Measurements from ENCODE around the gene PIP5K1C.
A peak's percentile ranks its signal among the peaks of the same experiment; 100 is the strongest.

DNA sequence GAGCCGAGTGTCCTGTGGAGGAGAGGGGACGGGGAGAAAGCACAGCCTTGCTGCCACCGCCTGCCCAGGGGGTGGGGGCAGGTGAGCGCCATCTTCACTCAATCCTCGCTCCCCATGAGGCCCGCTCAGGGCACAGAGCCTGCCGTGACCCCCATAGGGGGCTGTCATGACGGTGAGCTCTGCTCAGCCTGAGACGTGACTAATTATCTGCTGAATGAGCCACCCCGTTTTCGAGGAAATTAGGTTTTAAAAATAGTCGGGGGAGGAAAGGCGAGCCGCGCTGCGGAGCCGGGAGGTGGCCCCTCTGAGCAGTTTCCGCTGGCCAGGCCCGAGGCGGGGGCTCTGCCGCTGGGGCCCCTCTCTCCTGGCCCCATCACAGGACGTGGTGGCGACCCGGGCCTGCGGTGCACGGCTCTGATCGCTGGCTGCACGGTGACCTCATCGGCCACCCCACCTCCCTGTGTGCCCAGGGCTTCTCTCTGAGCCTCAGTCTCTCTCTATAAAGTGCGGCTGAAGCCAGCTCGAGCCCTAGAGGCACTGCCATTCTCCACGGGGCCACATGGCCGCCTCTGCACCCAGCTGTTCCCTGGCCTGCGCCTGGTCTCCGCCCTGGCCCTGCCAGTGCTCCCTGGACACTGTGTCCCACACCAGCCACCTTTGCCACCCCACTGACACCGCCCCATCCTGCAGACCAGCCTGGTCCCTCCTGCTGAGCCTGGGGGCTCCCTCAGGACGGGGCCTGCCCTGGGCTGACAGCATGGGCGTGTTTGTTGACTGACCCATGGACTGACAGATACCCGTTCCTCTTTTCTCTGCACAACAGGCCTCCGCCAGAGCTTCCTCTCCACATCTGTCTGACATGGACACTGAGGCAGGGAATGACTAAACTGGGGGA is 28.3 kb downstream of the PIP5K1C start:
- TF ChIP-seq CTCF (IDR thresholded peaks at IDR 0.05 in 8 of 11, conservative IDR thresholded peaks at IDR 0.05 in 3 of 11) (peak in 3 of 11 experiments; percentile 15 to 19 (median 17)), POLR2AphosphoS5 (IDR thresholded peaks at IDR 0.05) (peak in 1 of 3 donors; percentile 53), POLR2A (IDR thresholded peaks at IDR 0.05) (no peak)
